ENCODE measurements around the gene RSPH4A. TPM values are rescaled to one million over a fixed set of nuclear protein-coding genes. Genes with fewer than 3 reads are reported as not detected.

The RSPH4A gene
- total and polyA plus RNA-seq, 2 experiments from 2014 or later, result 0.15 TPM; not detected in 1

GRCh38 chr6:116648156-116648555, 31.9 kb downstream of the RSPH4A start:
- no peak overlapping the region for H3K9ac ChIP-seq
- no peaks in the 10 kb centered on the region for H3K4me1 ChIP-seq (ENCODE audit: insufficient read depth)
- no peaks in the 10 kb centered on the region for H3K27me3 ChIP-seq (replicated peaks; ENCODE audit: insufficient read depth)
- WGBS, 2 experiments (ENCODE audit: low coverage in 1 of 2, low lambda C conversion rate in 2 of 2, missing lambda C conversion rate in 2 of 2), result 82 to 86% methylated on average over 5 of the region's 5 CpGs
- H3K36me3 ChIP-seq (ENCODE audit: low read depth), result peaks cover 20% of the 10 kb centered on the region
- TF ChIP-seq EZH2phosphoT487 (IDR thresholded peaks at IDR 0.05; ENCODE audit: insufficient read depth, low read depth), result no peak
- no peak for TF ChIP-seq EZH2 (IDR thresholded peaks at IDR 0.05; ENCODE audit: insufficient read depth, poor library complexity, severe bottlenecking)
- peaks cover 11% of the 10 kb centered on the region; the same call in 1 of the 2 replicates for H3K79me2 ChIP-seq (ENCODE audit: insufficient read depth)
- H4K20me1 ChIP-seq (ENCODE audit: insufficient read depth), result no peaks in the 10 kb centered on the region
- in situ Hi-C loops (cut with MboI), result no loop called here
- no peak overlapping the region for H2AFZ ChIP-seq
- no peak overlapping the region for H3K4me3 ChIP-seq
- no peaks in the 10 kb centered on the region for H3K9me2 ChIP-seq (ENCODE audit: insufficient read depth)
- no peak overlapping the region for H3K27ac ChIP-seq
- no peak for DNase-seq
- H3K4me2 ChIP-seq (ENCODE audit: unreplicated experiment), result no peak overlapping the region
- no peaks in the 10 kb centered on the region for H3K9me3 ChIP-seq (ENCODE audit: low read depth)
- H3F3A ChIP-seq (ENCODE audit: insufficient read depth), result no peaks in the 10 kb centered on the region

- H3K4me2 ChIP-seq (ENCODE audit: unreplicated experiment), result no peak overlapping the region
- H4K20me1 ChIP-seq (ENCODE audit: insufficient read depth), result no peaks in the 10 kb centered on the region
- 95 to 99% methylated on average over 3 of the region's 3 CpGs for WGBS, 2 experiments (ENCODE audit: low coverage in 1 of 2, low lambda C conversion rate in 2 of 2, missing lambda C conversion rate in 2 of 2)
- H3K4me3 ChIP-seq, result no peak overlapping the region
- no peak overlapping the region for H3K27ac ChIP-seq
- in situ Hi-C loops (cut with MboI), result no loop called here
- H3K36me3 ChIP-seq (ENCODE audit: low read depth), result peaks cover 20% of the 10 kb centered on the region
- 0 out of 2 replicates have a peak, but pooled peaks cover 3% of the 10 kb centered on the region for H3K79me2 ChIP-seq (ENCODE audit: insufficient read depth)
- H3K9ac ChIP-seq, result no peak overlapping the region
- H2AFZ ChIP-seq, result no peak overlapping the region
- no peaks in the 10 kb centered on the region for H3K9me2 ChIP-seq (ENCODE audit: insufficient read depth)
- no peaks in the 10 kb centered on the region for H3K9me3 ChIP-seq (ENCODE audit: low read depth)
- H3K4me1 ChIP-seq (ENCODE audit: insufficient read depth), result no peaks in the 10 kb centered on the region
- no peaks in the 10 kb centered on the region for H3F3A ChIP-seq (ENCODE audit: insufficient read depth)
- DNase-seq, result no peak
- no peaks in the 10 kb centered on the region for H3K27me3 ChIP-seq (replicated peaks; ENCODE audit: insufficient read depth)
- no peak for TF ChIP-seq EZH2phosphoT487 (IDR thresholded peaks at IDR 0.05; ENCODE audit: insufficient read depth, low read depth)
- no peak for TF ChIP-seq EZH2 (IDR thresholded peaks at IDR 0.05; ENCODE audit: insufficient read depth, poor library complexity, severe bottlenecking)
These were observed 32.9 kb downstream of the RSPH4A start for GRCh38 chr6:116649129-116649528.

DNA sequence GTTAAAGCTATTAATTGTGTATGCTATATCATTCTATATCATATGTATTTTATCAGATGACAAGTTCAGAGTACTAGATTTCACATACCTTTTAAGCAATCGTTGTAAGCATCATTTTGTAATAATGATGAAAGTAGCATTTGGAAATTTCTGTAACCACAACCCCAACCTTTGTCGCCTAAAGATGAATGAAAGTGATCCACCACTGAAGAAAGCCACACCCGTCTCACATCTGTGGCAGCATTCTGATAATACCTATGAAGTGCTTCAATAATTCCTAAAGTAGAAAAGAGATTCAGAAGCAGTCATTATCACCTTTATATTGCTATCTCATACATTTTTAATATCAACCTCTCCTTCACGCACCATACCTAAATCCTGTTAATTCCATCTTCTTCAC, 35.6 kb downstream of the RSPH4A start:
- DNase-seq, result no peak
- H3K9ac ChIP-seq, result no peak overlapping the region
- TF ChIP-seq EZH2phosphoT487 (IDR thresholded peaks at IDR 0.05; ENCODE audit: insufficient read depth, low read depth), result no peak
- TF ChIP-seq EZH2 (IDR thresholded peaks at IDR 0.05; ENCODE audit: insufficient read depth, poor library complexity, severe bottlenecking), result no peak
- H3K9me3 ChIP-seq (ENCODE audit: low read depth), result no peaks in the 10 kb centered on the region
- peaks cover 19% of the 10 kb centered on the region for H3K36me3 ChIP-seq (ENCODE audit: low read depth)
- H3F3A ChIP-seq (ENCODE audit: insufficient read depth), result no peaks in the 10 kb centered on the region
- 91 to 95% methylated on average over 4 of the region's 4 CpGs for WGBS, 2 experiments (ENCODE audit: low coverage in 1 of 2, low lambda C conversion rate in 2 of 2, missing lambda C conversion rate in 2 of 2)
- no peak overlapping the region for H3K27ac ChIP-seq
- H3K27me3 ChIP-seq (replicated peaks; ENCODE audit: insufficient read depth), result no peaks in the 10 kb centered on the region
- H3K4me3 ChIP-seq, result no peak overlapping the region
- in situ Hi-C loops (cut with MboI), result no loop called here
- H3K9me2 ChIP-seq (ENCODE audit: insufficient read depth), result no peaks in the 10 kb centered on the region
- H2AFZ ChIP-seq, result no peak overlapping the region
- H3K79me2 ChIP-seq (ENCODE audit: insufficient read depth), result 0 out of 2 replicates have a peak, but pooled peaks cover 11% of the 10 kb centered on the region
- H3K4me1 ChIP-seq (ENCODE audit: insufficient read depth), result no peaks in the 10 kb centered on the region
- no peaks in the 10 kb centered on the region for H4K20me1 ChIP-seq (ENCODE audit: insufficient read depth)
- no peak overlapping the region for H3K4me2 ChIP-seq (ENCODE audit: unreplicated experiment)

GRCh38 chr6:116661594-116661993, 45.3 kb downstream of the RSPH4A start:
- no peaks in the 10 kb centered on the region for H3K9me2 ChIP-seq (ENCODE audit: insufficient read depth)
- no peaks in the 10 kb centered on the region for H3F3A ChIP-seq (ENCODE audit: insufficient read depth)
- H3K27ac ChIP-seq, result no peak overlapping the region
- peaks cover 18% of the 10 kb centered on the region for H3K4me1 ChIP-seq (ENCODE audit: insufficient read depth)
- no peak for DNase-seq
- peaks cover 87% of the 10 kb centered on the region for H3K79me2 ChIP-seq (ENCODE audit: insufficient read depth)
- no peak overlapping the region for H2AFZ ChIP-seq
- in situ Hi-C loops (cut with MboI), result no loop called here
- H3K36me3 ChIP-seq (ENCODE audit: low read depth), result peaks cover 2% of the 10 kb centered on the region; the same call in 1 of the 2 replicates
- no peaks in the 10 kb centered on the region for H3K9me3 ChIP-seq (ENCODE audit: low read depth)
- no peaks in the 10 kb centered on the region for H3K27me3 ChIP-seq (replicated peaks; ENCODE audit: insufficient read depth)
- H3K9ac ChIP-seq, result no peak overlapping the region
- no peak overlapping the region for H3K4me2 ChIP-seq (ENCODE audit: unreplicated experiment)
- no peak for TF ChIP-seq EZH2 (IDR thresholded peaks at IDR 0.05; ENCODE audit: insufficient read depth, poor library complexity, severe bottlenecking)
- no peak for TF ChIP-seq EZH2phosphoT487 (IDR thresholded peaks at IDR 0.05; ENCODE audit: insufficient read depth, low read depth)
- no peak overlapping the region for H3K4me3 ChIP-seq
- no peaks in the 10 kb centered on the region for H4K20me1 ChIP-seq (ENCODE audit: insufficient read depth)

DNA sequence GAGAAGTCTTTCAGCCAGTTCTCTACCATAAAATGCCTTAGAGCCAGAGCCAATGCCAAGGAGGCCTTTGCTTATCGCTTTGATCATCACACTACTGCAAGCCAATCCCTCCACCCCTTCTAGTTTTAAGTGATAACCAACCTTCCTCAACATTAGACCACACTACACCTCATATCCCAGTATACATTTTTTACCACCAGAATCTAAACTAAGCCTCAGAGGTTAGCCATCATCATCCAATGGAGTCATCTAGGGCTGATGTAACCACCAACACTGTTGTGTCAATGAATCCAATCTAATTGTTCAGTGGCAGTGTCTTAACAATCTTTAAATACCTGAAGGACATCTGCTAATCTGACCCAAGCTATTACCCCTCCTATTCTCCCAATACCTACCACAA, 45.9 kb downstream of the RSPH4A start:
- in situ Hi-C loops (cut with MboI), result no loop called here
- WGBS, 2 experiments (ENCODE audit: low coverage in 1 of 2, low lambda C conversion rate in 2 of 2, missing lambda C conversion rate in 2 of 2), result 100% methylated on average over 1 of the region's 1 CpG
- DNase-seq, result no peak

More for the DNA sequence above, 45.9 kb downstream of the RSPH4A start:
- Histone ChIP-seq H3K9me3 (ENCODE audit: low read depth) (no peaks in the 10 kb centered on the region), H3K27me3 (replicated peaks; ENCODE audit: insufficient read depth) (no peaks in the 10 kb centered on the region), H3K4me3 (no peak overlapping the region), H3K36me3 (ENCODE audit: low read depth) (no peaks in the 10 kb centered on the region; the same call in 1 of the 2 replicates), H3K9me2 (ENCODE audit: insufficient read depth) (no peaks in the 10 kb centered on the region), H3K4me1 (ENCODE audit: insufficient read depth) (peaks cover 23% of the 10 kb centered on the region), H3K27ac (no peak overlapping the region), H4K20me1 (ENCODE audit: insufficient read depth) (no peaks in the 10 kb centered on the region), H3K4me2 (ENCODE audit: unreplicated experiment) (no peak overlapping the region), H2AFZ (no peak overlapping the region), H3K9ac (no peak overlapping the region), H3F3A (ENCODE audit: insufficient read depth) (no peaks in the 10 kb centered on the region), H3K79me2 (ENCODE audit: insufficient read depth) (peaks cover 87% of the 10 kb centered on the region)
- TF ChIP-seq EZH2phosphoT487 (IDR thresholded peaks at IDR 0.05; ENCODE audit: insufficient read depth, low read depth), result no peak
- no peak for TF ChIP-seq EZH2 (IDR thresholded peaks at IDR 0.05; ENCODE audit: insufficient read depth, poor library complexity, severe bottlenecking)
